HEK293 (cell line): ENCODE results near the gene ITGA11.
A peak's percentile ranks its signal among the peaks of the same experiment; 100 is the strongest.

Experiments
- CTCF ChIA-PET: fragments of 350-600 bp; formaldehyde crosslinking; extraction: SDS; loops from one replicate; lab custom pipeline; 2021; ENCODE audit warnings: antibody characterized with exemption; lab: Yijun Ruan, JAX
- POLR2A ChIA-PET: fragments of 300-600 bp; formaldehyde crosslinking; extraction: SDS; loops from one replicate; lab custom pipeline; 2020; ENCODE audit warnings: antibody characterized with exemption, inconsistent platforms; lab: Yijun Ruan, JAX
- H3K27ac ChIP-seq: fragments of 200-500 bp; sonication (Bioruptor generic); 2 replicates; pipeline ENCODE4 v1.5.1; 2014; ENCODE audit warnings: low read depth, low read length, control low read depth, inconsistent platforms; ENCODE audit errors: extremely low read depth
- H3K36me3 ChIP-seq, 2 experiments: fragments of 200-500 bp in 1 of 2; sonication (Bioruptor generic) in 1 of 2; 1 replicate in 1 of 2; 2 replicates in 1 of 2; pipeline ENCODE4 v1.5.1; 2014 to 2017; ENCODE audit warnings: inconsistent platforms in 2 of 2, low read length in 2 of 2; ENCODE audit not compliant: control insufficient read depth in 2 of 2, insufficient read depth in 1 of 2
- H3K4me1 ChIP-seq: fragments of 200-500 bp; sonication (Bioruptor generic); 2 replicates; pipeline ENCODE4 v1.5.1; 2014; ENCODE audit warnings: mild to moderate bottlenecking, low read length, inconsistent platforms; ENCODE audit not compliant: control insufficient read depth, insufficient read depth
- H3K4me3 ChIP-seq: 2 replicates; pipeline ENCODE4 v1.5.1; 2011; ENCODE audit warnings: low read depth, mild to moderate bottlenecking, control low read depth, low read length, moderate library complexity
- H3K9me3 ChIP-seq: fragments of 200-500 bp; sonication (Bioruptor generic); 2 replicates; pipeline ENCODE4 v1.5.1; 2014; ENCODE audit warnings: low read depth, low read length, inconsistent platforms; ENCODE audit not compliant: control insufficient read depth, insufficient read depth
- BCL11A ChIP-seq: fragments of 450-650 bp; formaldehyde crosslinking; IDR thresholded peaks from 2 replicates; pipeline ENCODE4 v1.5.1; 2016; ENCODE audit warnings: low read depth, missing biosample characterization, missing genetic modification characterization
- HIC1 ChIP-seq: fragments of 450-650 bp; formaldehyde crosslinking; IDR thresholded peaks from 2 replicates; pipeline ENCODE4 v1.5.1; 2016; ENCODE audit warnings: missing biosample characterization, missing genetic modification characterization
- KLF10 ChIP-seq: fragments of 450-650 bp; IDR thresholded peaks from 2 replicates; pipeline ENCODE4 v1.5.1; 2018; ENCODE audit warnings: missing biosample characterization, mild to moderate bottlenecking, missing genetic modification characterization
- SCRT1 ChIP-seq: fragments of 450-650 bp; formaldehyde crosslinking; IDR thresholded peaks from 2 replicates; pipeline ENCODE4 v1.5.1; 2016; ENCODE audit warnings: missing biosample characterization, missing genetic modification characterization, borderline replicate concordance
- SCRT2 ChIP-seq: fragments of 450-650 bp; formaldehyde crosslinking; IDR thresholded peaks from 2 replicates; pipeline ENCODE4 v1.5.1; 2016; ENCODE audit warnings: missing biosample characterization, missing genetic modification characterization
- TRIM28 ChIP-seq: IDR thresholded peaks from 2 replicates; pipeline ENCODE4 v1.6.1; 2011; ENCODE audit warnings: low read length, control low read depth, borderline replicate concordance
- ZBTB1 ChIP-seq: fragments of 450-650 bp; formaldehyde crosslinking; IDR thresholded peaks from 2 replicates; pipeline ENCODE4 v1.5.1; 2016; ENCODE audit warnings: missing biosample characterization, missing genetic modification characterization
- ZEB2 ChIP-seq: fragments of 450-650 bp; formaldehyde crosslinking; IDR thresholded peaks from 2 replicates; pipeline ENCODE4 v1.5.1; 2016; ENCODE audit warnings: missing biosample characterization, missing genetic modification characterization
- ZFP37 ChIP-seq: fragments of 450-650 bp; formaldehyde crosslinking; IDR thresholded peaks from 2 replicates; pipeline ENCODE4 v1.5.1; 2016; ENCODE audit warnings: missing biosample characterization, missing genetic modification characterization
- ZNF16 ChIP-seq: fragments of 450-650 bp; formaldehyde crosslinking; IDR thresholded peaks from 2 replicates; pipeline ENCODE4 v1.5.1; 2016; ENCODE audit warnings: low read depth, missing biosample characterization, missing genetic modification characterization
- ZNF2 ChIP-seq: fragments of 450-650 bp; formaldehyde crosslinking; IDR thresholded peaks from 2 replicates; pipeline ENCODE4 v1.5.1; 2016; ENCODE audit warnings: missing biosample characterization, missing genetic modification characterization
- ZNF223 ChIP-seq: fragments of 450-650 bp; formaldehyde crosslinking; IDR thresholded peaks from 2 replicates; pipeline ENCODE4 v1.5.1; 2016; ENCODE audit warnings: missing biosample characterization, missing genetic modification characterization
- ZNF26 ChIP-seq: fragments of 450-650 bp; formaldehyde crosslinking; IDR thresholded peaks from 2 replicates; pipeline ENCODE4 v1.5.1; 2016; ENCODE audit warnings: missing biosample characterization, missing genetic modification characterization
- ZNF274 ChIP-seq, 2 experiments: fragments of 200-500 bp in 1 of 2; fragments of 450-650 bp in 1 of 2; sonication (Bioruptor generic) in 1 of 2; formaldehyde crosslinking in 1 of 2; IDR thresholded peaks; 2 replicates each; pipeline versions ENCODE4 v1.5.1 to v1.6.1; 2014 to 2016; ENCODE audit warnings: borderline replicate concordance in 1 of 2, inconsistent platforms in 1 of 2, low read length in 1 of 2, missing biosample characterization in 1 of 2, missing genetic modification characterization in 1 of 2
- ZNF354C ChIP-seq: fragments of 450-650 bp; formaldehyde crosslinking; IDR thresholded peaks from 2 replicates; pipeline ENCODE4 v1.5.1; 2016; ENCODE audit warnings: missing biosample characterization, missing genetic modification characterization, low read depth, borderline replicate concordance
- ZNF488 ChIP-seq: fragments of 450-650 bp; formaldehyde crosslinking; IDR thresholded peaks from 2 replicates; pipeline ENCODE4 v1.5.1; 2016; ENCODE audit warnings: missing biosample characterization, missing genetic modification characterization
- ZNF600 ChIP-seq: fragments of 450-650 bp; formaldehyde crosslinking; IDR thresholded peaks from 2 replicates; pipeline ENCODE4 v1.5.1; 2016; ENCODE audit warnings: missing biosample characterization, missing genetic modification characterization
- ZNF621 ChIP-seq: fragments of 450-650 bp; formaldehyde crosslinking; IDR thresholded peaks from 2 replicates; pipeline ENCODE4 v1.5.1; 2017; ENCODE audit warnings: missing biosample characterization, missing genetic modification characterization
- ZNF624 ChIP-seq: fragments of 450-650 bp; formaldehyde crosslinking; IDR thresholded peaks from 2 replicates; pipeline ENCODE4 v1.5.1; 2017; ENCODE audit warnings: missing biosample characterization, missing genetic modification characterization
- TF ChIP-seq, protein P1 (sequence below): fragments of 450-650 bp; formaldehyde crosslinking; IDR thresholded peaks from 2 replicates; pipeline ENCODE4 v1.5.1; 2016; ENCODE audit warnings: missing biosample characterization, missing genetic modification characterization, borderline replicate concordance

Gene ITGA11

GRCh38 chr15:68301301-68301700 lies 130.7 kb downstream of the ITGA11 start:
- POLR2A ChIA-PET, result no interaction called here
- peaks cover 5 to 7% of the 10 kb centered on the region in 2 experiments for H3K36me3 ChIP-seq
- TF ChIP-seq KLF10 (no peak), ZNF274 (IDR thresholded peaks at IDR 0.05; ENCODE audit: low read length) (no peak), ZNF274 (tag by site-specific recombination; IDR thresholded peaks at IDR 0.05; ENCODE audit: borderline replicate concordance) (no peak), ZNF354C (tag by site-specific recombination) (no peak), ZNF16 (tag by site-specific recombination) (no peak), ZEB2 (tag by site-specific recombination) (no peak), TRIM28 (no peak), BCL11A (tag by site-specific recombination) (no peak), ZNF2 (tag by site-specific recombination) (no peak), ZNF624 (no peak), ZNF621 (no peak)
- TF ChIP-seq, protein P1, sequence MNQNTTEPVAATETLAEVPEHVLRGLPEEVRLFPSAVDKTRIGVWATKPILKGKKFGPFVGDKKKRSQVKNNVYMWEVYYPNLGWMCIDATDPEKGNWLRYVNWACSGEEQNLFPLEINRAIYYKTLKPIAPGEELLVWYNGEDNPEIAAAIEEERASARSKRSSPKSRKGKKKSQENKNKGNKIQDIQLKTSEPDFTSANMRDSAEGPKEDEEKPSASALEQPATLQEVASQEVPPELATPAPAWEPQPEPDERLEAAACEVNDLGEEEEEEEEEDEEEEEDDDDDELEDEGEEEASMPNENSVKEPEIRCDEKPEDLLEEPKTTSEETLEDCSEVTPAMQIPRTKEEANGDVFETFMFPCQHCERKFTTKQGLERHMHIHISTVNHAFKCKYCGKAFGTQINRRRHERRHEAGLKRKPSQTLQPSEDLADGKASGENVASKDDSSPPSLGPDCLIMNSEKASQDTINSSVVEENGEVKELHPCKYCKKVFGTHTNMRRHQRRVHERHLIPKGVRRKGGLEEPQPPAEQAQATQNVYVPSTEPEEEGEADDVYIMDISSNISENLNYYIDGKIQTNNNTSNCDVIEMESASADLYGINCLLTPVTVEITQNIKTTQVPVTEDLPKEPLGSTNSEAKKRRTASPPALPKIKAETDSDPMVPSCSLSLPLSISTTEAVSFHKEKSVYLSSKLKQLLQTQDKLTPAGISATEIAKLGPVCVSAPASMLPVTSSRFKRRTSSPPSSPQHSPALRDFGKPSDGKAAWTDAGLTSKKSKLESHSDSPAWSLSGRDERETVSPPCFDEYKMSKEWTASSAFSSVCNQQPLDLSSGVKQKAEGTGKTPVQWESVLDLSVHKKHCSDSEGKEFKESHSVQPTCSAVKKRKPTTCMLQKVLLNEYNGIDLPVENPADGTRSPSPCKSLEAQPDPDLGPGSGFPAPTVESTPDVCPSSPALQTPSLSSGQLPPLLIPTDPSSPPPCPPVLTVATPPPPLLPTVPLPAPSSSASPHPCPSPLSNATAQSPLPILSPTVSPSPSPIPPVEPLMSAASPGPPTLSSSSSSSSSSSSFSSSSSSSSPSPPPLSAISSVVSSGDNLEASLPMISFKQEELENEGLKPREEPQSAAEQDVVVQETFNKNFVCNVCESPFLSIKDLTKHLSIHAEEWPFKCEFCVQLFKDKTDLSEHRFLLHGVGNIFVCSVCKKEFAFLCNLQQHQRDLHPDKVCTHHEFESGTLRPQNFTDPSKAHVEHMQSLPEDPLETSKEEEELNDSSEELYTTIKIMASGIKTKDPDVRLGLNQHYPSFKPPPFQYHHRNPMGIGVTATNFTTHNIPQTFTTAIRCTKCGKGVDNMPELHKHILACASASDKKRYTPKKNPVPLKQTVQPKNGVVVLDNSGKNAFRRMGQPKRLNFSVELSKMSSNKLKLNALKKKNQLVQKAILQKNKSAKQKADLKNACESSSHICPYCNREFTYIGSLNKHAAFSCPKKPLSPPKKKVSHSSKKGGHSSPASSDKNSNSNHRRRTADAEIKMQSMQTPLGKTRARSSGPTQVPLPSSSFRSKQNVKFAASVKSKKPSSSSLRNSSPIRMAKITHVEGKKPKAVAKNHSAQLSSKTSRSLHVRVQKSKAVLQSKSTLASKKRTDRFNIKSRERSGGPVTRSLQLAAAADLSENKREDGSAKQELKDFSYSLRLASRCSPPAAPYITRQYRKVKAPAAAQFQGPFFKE, result no peak
- H3K9me3 ChIP-seq, result no peaks in the 10 kb centered on the region
- no peak overlapping the region for H3K4me3 ChIP-seq
- no peaks in the 10 kb centered on the region for H3K4me1 ChIP-seq
- no peak overlapping the region for H3K27ac ChIP-seq
- CTCF ChIA-PET, result interaction anchor here (2.4 kb wide), 1 partner anchor 48 kb away, joined by 7 read pairs; no protein-coding TSS in a partner anchor

GRCh38 chr15:68300115-68300940 lies 131.6 kb downstream of the ITGA11 start:
- no peaks in the 10 kb centered on the region for H3K9me3 ChIP-seq

GRCh38 chr15:68299436-68299835 lies 132.5 kb downstream of the ITGA11 start:
- no peak overlapping the region for H3K27ac ChIP-seq
- POLR2A ChIA-PET, result interaction anchor here (0.6 kb wide), 1 partner anchor 12 kb away, joined by 7 read pairs; no protein-coding TSS in a partner anchor
- TF ChIP-seq ZBTB1 (tag by site-specific recombination), result no peak
- TF ChIP-seq HIC1, result no peak
- TF ChIP-seq ZFP37 (tag by site-specific recombination), result no peak
- no peak for TF ChIP-seq ZNF26 (tag by site-specific recombination)
- no peak for TF ChIP-seq ZNF223
- no peak for TF ChIP-seq ZNF488 (tag by site-specific recombination)
- TF ChIP-seq, all 188 proteins: peak for 0
- H3K36me3 ChIP-seq, result peaks cover 5 to 7% of the 10 kb centered on the region in 2 experiments
- no peak overlapping the region for H3K4me3 ChIP-seq
- no peaks in the 10 kb centered on the region for H3K4me1 ChIP-seq
- no peaks in the 10 kb centered on the region for H3K9me3 ChIP-seq
- CTCF ChIA-PET, result interaction anchor here (1.5 kb wide), 1 partner anchor 8 kb away, joined by 8 read pairs; no protein-coding TSS in a partner anchor

More at GRCh38 chr15:68300115-68300940, 131.6 kb downstream of the ITGA11 start:
- ChIA-PET CTCF (interaction anchor here (0.6 to 2.4 kb wide), 2 partner anchors 16 to 47 kb away, joined by 3 to 7 read pairs; no protein-coding TSS in a partner anchor), POLR2A (no interaction called here)
- Histone ChIP-seq H3K27ac (no peak overlapping the region), H3K4me1 (no peaks in the 10 kb centered on the region)
- TF ChIP-seq SCRT1 (tag by site-specific recombination), result 0 out of 2 replicates have a peak, but pooled peaks have one; percentile 26
- TF ChIP-seq ZNF600 (tag by site-specific recombination), result no peak
- TF ChIP-seq SCRT2 (tag by site-specific recombination), result peak; percentile 88
- TF ChIP-seq, all 188 proteins: peak for 2
- peaks cover 5 to 7% of the 10 kb centered on the region in 2 experiments for H3K36me3 ChIP-seq
- H3K4me3 ChIP-seq, result no peak overlapping the region
